Astrocyte (in vitro differentiated cells and primary cell): ENCODE data around the gene NCAPG. TPM values are rescaled to one million over a fixed set of nuclear protein-coding genes. Genes with fewer than 3 reads are reported as not detected.

Experiments
- DNase-seq: peaks from one replicate; pipeline ENCODE4 v3.0.0-alpha.2; 2010; ENCODE audit warnings: low read depth
- FAIRE-seq: peaks from 2 replicates; lab custom pipeline; 2011; peaks lifted over from hg19 to GRCh38; lab: Jason Lieb, UNC
- H2AFZ ChIP-seq: 2 replicates; pipeline ENCODE4 v1.6.0; 2012; ENCODE audit warnings: low read depth, low read length, inconsistent platforms
- H3K27ac ChIP-seq: 2 replicates; pipeline ENCODE4 v1.5.1; 2011; ENCODE audit warnings: low read depth, low read length, inconsistent platforms
- H3K27me3 ChIP-seq: 2 replicates; pipeline ENCODE4 v1.6.0; 2011; ENCODE audit warnings: low read length, inconsistent platforms; ENCODE audit not compliant: insufficient read depth
- H3K36me3 ChIP-seq: 2 replicates; pipeline ENCODE4 v1.5.1; 2011; ENCODE audit warnings: low read length, inconsistent platforms; ENCODE audit not compliant: insufficient read depth
- H3K4me1 ChIP-seq: 2 replicates; pipeline ENCODE4 v1.5.1; 2011; ENCODE audit warnings: low read length, inconsistent platforms; ENCODE audit not compliant: insufficient read depth
- H3K4me2 ChIP-seq: 2 replicates; pipeline ENCODE4 v1.6.0; 2012; ENCODE audit warnings: low read length, inconsistent platforms
- H3K4me3 ChIP-seq: 2 replicates; pipeline ENCODE4 v1.5.1; 2011; ENCODE audit warnings: low read depth, mild to moderate bottlenecking, low read length, inconsistent platforms; ENCODE audit not compliant: insufficient read depth
- H3K79me2 ChIP-seq: 2 replicates; pipeline ENCODE4 v1.6.0; 2012; ENCODE audit warnings: mild to moderate bottlenecking, low read length, inconsistent platforms; ENCODE audit not compliant: insufficient read depth
- H3K9ac ChIP-seq: 2 replicates; pipeline ENCODE4 v1.6.0; 2012; ENCODE audit warnings: mild to moderate bottlenecking, low read length, inconsistent platforms
- H3K9me3 ChIP-seq: 2 replicates; pipeline ENCODE4 v1.5.1; 2012; ENCODE audit warnings: low read depth, mild to moderate bottlenecking, low read length, inconsistent platforms; ENCODE audit not compliant: insufficient read depth
- H4K20me1 ChIP-seq: 2 replicates; pipeline ENCODE4 v1.6.0; 2012; ENCODE audit warnings: low read length, inconsistent platforms; ENCODE audit not compliant: insufficient read depth
- H3K27ac Mint-ChIP-seq: one replicate; pipeline ENCODE4 v1.8.0; 2021; ENCODE audit warnings: mild to moderate bottlenecking, mixed read lengths; ENCODE audit not compliant: unreplicated experiment
- H3K27me3 Mint-ChIP-seq: one replicate; pipeline ENCODE4 v1.8.0; 2021; ENCODE audit warnings: low read depth, mixed read lengths; ENCODE audit not compliant: unreplicated experiment
- H3K36me3 Mint-ChIP-seq: one replicate; pipeline ENCODE4 v1.8.0; 2021; ENCODE audit warnings: low read depth, mixed read lengths; ENCODE audit not compliant: unreplicated experiment
- H3K4me1 Mint-ChIP-seq: one replicate; pipeline ENCODE4 v1.8.0; 2021; ENCODE audit warnings: low read depth, mixed read lengths; ENCODE audit not compliant: unreplicated experiment
- H3K4me3 Mint-ChIP-seq: one replicate; pipeline ENCODE4 v1.8.0; 2021; ENCODE audit warnings: mild to moderate bottlenecking, moderate library complexity, mixed read lengths; ENCODE audit not compliant: unreplicated experiment
- H3K9me3 Mint-ChIP-seq: one replicate; pipeline ENCODE4 v1.8.0; 2021; ENCODE audit warnings: mild to moderate bottlenecking, mixed read lengths; ENCODE audit not compliant: unreplicated experiment
- EZH2 ChIP-seq: IDR thresholded peaks from 2 replicates; pipeline ENCODE4 v1.6.1; 2012; ENCODE audit warnings: mild to moderate bottlenecking, low read length, inconsistent platforms; ENCODE audit not compliant: insufficient read depth
- total RNA-seq: library from RNA; stranded (reverse); gene quantifications from 2 replicates; pipeline ENCODE4 v1.2.1, GENCODE V29; 2021
- TF ChIP-seq, protein P1 (sequence below): IDR thresholded peaks from 2 replicates; pipeline ENCODE4 v1.5.1; 2011; ENCODE audit warnings: low read depth, mild to moderate bottlenecking, inconsistent platforms, low read length, moderate library complexity; ENCODE audit not compliant: insufficient read depth

NCAPG gene
- total RNA-seq, 1 donor from 2014 or later: 4.7 TPM

DNA sequence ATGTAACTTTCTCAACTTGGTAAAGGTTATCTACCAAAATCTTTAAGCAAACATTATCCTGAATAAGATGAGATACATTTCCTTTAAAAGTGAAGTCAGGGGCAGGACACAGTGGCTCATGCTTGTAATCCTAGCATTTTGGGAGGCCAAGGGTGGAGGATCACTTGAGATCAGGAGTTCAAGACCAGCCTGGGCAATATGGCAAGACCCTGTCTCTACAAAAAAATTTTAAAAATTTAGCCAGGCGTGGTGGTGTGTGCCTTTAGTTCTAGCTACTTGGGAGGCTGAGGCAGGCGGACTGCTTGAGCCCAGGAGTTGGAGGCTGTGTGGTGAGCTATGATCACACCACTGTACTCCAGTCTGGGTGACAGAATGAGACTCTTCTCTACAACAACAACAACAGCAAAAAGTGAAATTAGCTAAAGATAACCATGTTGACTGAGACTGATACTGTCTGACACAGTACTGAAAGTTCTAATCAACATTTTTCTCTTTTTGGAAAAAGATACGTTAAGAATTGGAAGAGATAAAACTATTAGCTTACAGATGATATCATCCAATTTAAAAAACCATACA is 5.1 kb upstream of the NCAPG start:
- Histone ChIP-seq H3K4me2 (no peak overlapping the region), H2AFZ (no peak overlapping the region), H3K9me3 (no peaks in the 10 kb centered on the region), H3K79me2 (peaks cover 80% of the 10 kb centered on the region), H3K9ac (no peak overlapping the region), H4K20me1 (peaks cover 46% of the 10 kb centered on the region), H3K36me3 (peaks cover 24% of the 10 kb centered on the region), H3K4me1 (peaks cover 14% of the 10 kb centered on the region), H3K27ac (no peak overlapping the region), H3K4me3 (no peak overlapping the region), H3K27me3 (no peaks in the 10 kb centered on the region)
- peaks cover 16% of the 10 kb centered on the region for H3K4me1 Mint-ChIP-seq
- no peaks in the 10 kb centered on the region for H3K27me3 Mint-ChIP-seq
- DNase-seq (no peak), FAIRE-seq (no peak)
- no peak overlapping the region for H3K4me3 Mint-ChIP-seq
- H3K27ac Mint-ChIP-seq: no peak overlapping the region
- TF ChIP-seq, protein P1, sequence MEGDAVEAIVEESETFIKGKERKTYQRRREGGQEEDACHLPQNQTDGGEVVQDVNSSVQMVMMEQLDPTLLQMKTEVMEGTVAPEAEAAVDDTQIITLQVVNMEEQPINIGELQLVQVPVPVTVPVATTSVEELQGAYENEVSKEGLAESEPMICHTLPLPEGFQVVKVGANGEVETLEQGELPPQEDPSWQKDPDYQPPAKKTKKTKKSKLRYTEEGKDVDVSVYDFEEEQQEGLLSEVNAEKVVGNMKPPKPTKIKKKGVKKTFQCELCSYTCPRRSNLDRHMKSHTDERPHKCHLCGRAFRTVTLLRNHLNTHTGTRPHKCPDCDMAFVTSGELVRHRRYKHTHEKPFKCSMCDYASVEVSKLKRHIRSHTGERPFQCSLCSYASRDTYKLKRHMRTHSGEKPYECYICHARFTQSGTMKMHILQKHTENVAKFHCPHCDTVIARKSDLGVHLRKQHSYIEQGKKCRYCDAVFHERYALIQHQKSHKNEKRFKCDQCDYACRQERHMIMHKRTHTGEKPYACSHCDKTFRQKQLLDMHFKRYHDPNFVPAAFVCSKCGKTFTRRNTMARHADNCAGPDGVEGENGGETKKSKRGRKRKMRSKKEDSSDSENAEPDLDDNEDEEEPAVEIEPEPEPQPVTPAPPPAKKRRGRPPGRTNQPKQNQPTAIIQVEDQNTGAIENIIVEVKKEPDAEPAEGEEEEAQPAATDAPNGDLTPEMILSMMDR: no peak
- no peak for TF ChIP-seq EZH2
- H3K9me3 Mint-ChIP-seq: no peaks in the 10 kb centered on the region
- peaks cover 11% of the 10 kb centered on the region for H3K36me3 Mint-ChIP-seq

- Histone ChIP-seq H3K36me3 (peaks cover 21% of the 10 kb centered on the region), H3K79me2 (peaks cover 90% of the 10 kb centered on the region), H3K27me3 (no peaks in the 10 kb centered on the region), H3K4me1 (peaks cover 18% of the 10 kb centered on the region), H3K9ac (peak overlapping the region; percentile 36), H3K4me3 (peak overlapping the region; percentile 38), H2AFZ (no peak overlapping the region), H3K27ac (no peak overlapping the region), H3K9me3 (no peaks in the 10 kb centered on the region), H4K20me1 (peaks cover 44% of the 10 kb centered on the region), H3K4me2 (peak overlapping the region; percentile 96)
- Mint-ChIP-seq H3K4me3 (peak overlapping the region; percentile 66), H3K27ac (no peak overlapping the region), H3K9me3 (no peaks in the 10 kb centered on the region), H3K27me3 (no peaks in the 10 kb centered on the region), H3K36me3 (peaks cover 11% of the 10 kb centered on the region), H3K4me1 (peaks cover 20% of the 10 kb centered on the region)
- TF ChIP-seq, protein P1: no peak
- TF ChIP-seq EZH2: no peak
- FAIRE-seq (no peak), DNase-seq (no peak)
Observed at GRCh38 chr4:17807446-17807845, 3.3 kb upstream of the NCAPG start.

- H3K9ac ChIP-seq: peak overlapping the region; percentile 96
- peak overlapping the region; percentile 88 for H3K4me3 ChIP-seq
- no peaks in the 10 kb centered on the region for H3K9me3 Mint-ChIP-seq
- FAIRE-seq (no peak), DNase-seq (no peak)
- peaks cover 18% of the 10 kb centered on the region for H3K4me1 ChIP-seq
- H3K4me1 Mint-ChIP-seq: peaks cover 23% of the 10 kb centered on the region
- peak overlapping the region; percentile 96 for H3K4me2 ChIP-seq
- peaks cover 35% of the 10 kb centered on the region for H4K20me1 ChIP-seq
- TF ChIP-seq, protein P1: no peak
- TF ChIP-seq EZH2: no peak
- H3K9me3 ChIP-seq: no peaks in the 10 kb centered on the region
- no peaks in the 10 kb centered on the region for H3K36me3 Mint-ChIP-seq
- H3K36me3 ChIP-seq: peaks cover 1% of the 10 kb centered on the region
- no peak overlapping the region for H2AFZ ChIP-seq
- peak overlapping the region; percentile 90 for H3K27ac Mint-ChIP-seq
- H3K27me3 ChIP-seq: no peaks in the 10 kb centered on the region
- H3K4me3 Mint-ChIP-seq: peak overlapping the region; percentile 98
- peaks cover 97% of the 10 kb centered on the region for H3K79me2 ChIP-seq
- peak overlapping the region; percentile 95 for H3K27ac ChIP-seq
- H3K27me3 Mint-ChIP-seq: no peaks in the 10 kb centered on the region
Observed at GRCh38 chr4:17809667-17810066, 1.1 kb upstream of the NCAPG start.
